H9 (cell line): ENCODE measurements around the gene CLEC3A. TPM values are rescaled to one million over a fixed set of nuclear protein-coding genes. Genes with fewer than 3 reads are reported as not detected.

Experiments used
- DNase-seq: peaks from one replicate; pipeline ENCODE4 v3.0.0-alpha.2; 2017
- H2AFZ ChIP-seq: one replicate; pipeline ENCODE4 v1.6.1; 2013; ENCODE audit warnings: mild to moderate bottlenecking, low read length, control low read depth, moderate library complexity
- H2AK5ac ChIP-seq: 2 replicates; pipeline ENCODE4 v1.6.1; 2013; ENCODE audit warnings: low read length, control low read depth, mixed read lengths; ENCODE audit not compliant: insufficient read length
- H2BK120ac ChIP-seq: one replicate; pipeline ENCODE4 v1.6.1; 2013; ENCODE audit warnings: low read depth, mild to moderate bottlenecking, low read length, control low read depth, inconsistent platforms; ENCODE audit not compliant: poor library complexity, severe bottlenecking
- H2BK12ac ChIP-seq: 2 replicates; pipeline ENCODE4 v1.6.1; 2013; ENCODE audit warnings: low read length, control low read depth, mixed read lengths, low read depth; ENCODE audit not compliant: insufficient read length
- H2BK15ac ChIP-seq: 2 replicates; pipeline ENCODE4 v1.6.1; 2013; ENCODE audit warnings: low read depth, low read length, control low read depth
- H2BK20ac ChIP-seq: one replicate; pipeline ENCODE4 v1.6.1; 2013; ENCODE audit warnings: low read depth, mild to moderate bottlenecking, low read length, control low read depth, inconsistent platforms; ENCODE audit not compliant: poor library complexity, severe bottlenecking
- H2BK5ac ChIP-seq: 2 replicates; pipeline ENCODE4 v1.6.1; 2013; ENCODE audit warnings: low read length, control low read depth, mixed read lengths; ENCODE audit not compliant: insufficient read length
- H3K14ac ChIP-seq: 2 replicates; pipeline ENCODE4 v1.6.1; 2013; ENCODE audit warnings: low read length, control low read depth; ENCODE audit not compliant: insufficient read depth
- H3K18ac ChIP-seq: 2 replicates; pipeline ENCODE4 v1.6.1; 2013; ENCODE audit warnings: low read depth, mild to moderate bottlenecking, mixed read lengths, low read length, control low read depth; ENCODE audit not compliant: insufficient read length
- H3K23ac ChIP-seq: 2 replicates; pipeline ENCODE4 v1.6.1; 2013; ENCODE audit warnings: low read length, control low read depth, mixed read lengths, low read depth; ENCODE audit not compliant: insufficient read length
- H3K23me2 ChIP-seq: 2 replicates; pipeline ENCODE4 v1.6.1; 2013; ENCODE audit warnings: low read depth, mild to moderate bottlenecking, mixed read lengths, low read length, control low read depth; ENCODE audit not compliant: insufficient read length, poor library complexity, severe bottlenecking
- H3K27ac ChIP-seq: 2 replicates; pipeline ENCODE4 v1.5.1; 2013; ENCODE audit warnings: low read length, control low read depth, mixed read lengths, low read depth; ENCODE audit not compliant: insufficient read length
- H3K27me3 ChIP-seq: 2 replicates; pipeline ENCODE4 v1.6.1; 2013; ENCODE audit warnings: low read length, control low read depth, inconsistent platforms; ENCODE audit not compliant: insufficient read depth
- H3K4ac ChIP-seq: 2 replicates; pipeline ENCODE4 v1.6.1; 2013; ENCODE audit warnings: low read depth, mild to moderate bottlenecking, control low read depth, inconsistent platforms, low read length, moderate library complexity
- H3K4me1 ChIP-seq: 2 replicates; pipeline ENCODE4 v1.6.1; 2013; ENCODE audit warnings: low read length, control low read depth, inconsistent platforms; ENCODE audit not compliant: insufficient read depth
- H3K4me2 ChIP-seq: 2 replicates; pipeline ENCODE4 v1.6.1; 2013; ENCODE audit warnings: low read length, control low read depth, mixed read lengths; ENCODE audit not compliant: insufficient read length, insufficient read depth
- H3K56ac ChIP-seq: 2 replicates; pipeline ENCODE4 v1.6.1; 2013; ENCODE audit warnings: low read depth, mild to moderate bottlenecking, mixed read lengths, low read length, control low read depth; ENCODE audit not compliant: insufficient read length
- H3K79me1 ChIP-seq: 2 replicates; pipeline ENCODE4 v1.6.1; 2013; ENCODE audit warnings: low read depth, mild to moderate bottlenecking, moderate library complexity, low read length, control low read depth, inconsistent platforms; ENCODE audit not compliant: insufficient read depth, poor library complexity, severe bottlenecking
- H3K79me2 ChIP-seq: 2 replicates; pipeline ENCODE4 v1.6.1; 2013; ENCODE audit warnings: low read length, control low read depth, inconsistent platforms; ENCODE audit not compliant: insufficient read depth
- H3K9ac ChIP-seq: 2 replicates; pipeline ENCODE4 v1.6.1; 2013; ENCODE audit warnings: low read length, control low read depth, mixed read lengths; ENCODE audit not compliant: insufficient read length; ENCODE audit errors: extremely low read depth
- H3K9me3 ChIP-seq: one replicate; pipeline ENCODE4 v1.6.1; 2013; ENCODE audit warnings: low read depth, low read length, inconsistent platforms; ENCODE audit not compliant: control insufficient read depth
- H3T11ph ChIP-seq: one replicate; pipeline ENCODE4 v1.6.1; 2013; ENCODE audit warnings: mild to moderate bottlenecking, low read length, control low read depth, inconsistent platforms
- H4K20me1 ChIP-seq: one replicate; pipeline ENCODE4 v1.6.1; 2013; ENCODE audit not compliant: control insufficient read depth, insufficient read length, insufficient read depth
- H4K5ac ChIP-seq: 2 replicates; pipeline ENCODE4 v1.6.1; 2013; ENCODE audit warnings: low read depth, mild to moderate bottlenecking, mixed read lengths, low read length, control low read depth; ENCODE audit not compliant: insufficient read length
- H4K8ac ChIP-seq: replicated peaks from 2 replicates; pipeline ENCODE4 v1.6.1; 2013; ENCODE audit warnings: low read length, control low read depth, mixed read lengths, low read depth; ENCODE audit not compliant: insufficient read length
- H4K91ac ChIP-seq: 2 replicates; pipeline ENCODE4 v1.6.1; 2013; ENCODE audit warnings: low read depth, mild to moderate bottlenecking, moderate library complexity, mixed read lengths, low read length, control low read depth; ENCODE audit not compliant: insufficient read length
- H3K27ac Mint-ChIP-seq, 3 experiments: 2 replicates in 2 of 3; 3 replicates in 1 of 3; pipeline ENCODE4 v1.8.0; 2020 to 2021; ENCODE audit warnings: mixed read lengths in 3 of 3, mild to moderate bottlenecking in 1 of 3, moderate library complexity in 1 of 3
- H3K27me3 Mint-ChIP-seq: 2 replicates; pipeline ENCODE4 v1.8.0; 2021; ENCODE audit warnings: low read depth, mild to moderate bottlenecking, moderate library complexity, mixed read lengths
- H3K36me3 Mint-ChIP-seq, 3 experiments: 2 replicates in 2 of 3; 3 replicates in 1 of 3; pipeline ENCODE4 v1.8.0; 2020 to 2021; ENCODE audit warnings: low read depth in 3 of 3, mixed read lengths in 3 of 3; ENCODE audit not compliant: insufficient read depth in 1 of 3
- H3K4me1 Mint-ChIP-seq, 2 experiments: 2 replicates each; pipeline ENCODE4 v1.8.0; 2020; ENCODE audit warnings: mixed read lengths in 2 of 2
- H3K4me3 Mint-ChIP-seq, 2 experiments: 2 replicates in 1 of 2; 3 replicates in 1 of 2; pipeline ENCODE4 v1.8.0; 2020 to 2021; ENCODE audit warnings: mild to moderate bottlenecking in 2 of 2, mixed read lengths in 2 of 2, moderate library complexity in 1 of 2
- H3K9me3 Mint-ChIP-seq, 2 experiments: 2 replicates in 1 of 2; 3 replicates in 1 of 2; pipeline ENCODE4 v1.8.0; 2020; ENCODE audit warnings: mild to moderate bottlenecking in 2 of 2, mixed read lengths in 2 of 2, moderate library complexity in 1 of 2
- CTCF ChIP-seq: fragments of 200-600 bp; sonication (generic); conservative IDR thresholded peaks from 3 replicates; pipeline ENCODE4 v1.8.0; 2021; ENCODE audit warnings: antibody characterized with exemption, mild to moderate bottlenecking
- WGBS: extraction: QIAGEN DNeasy Blood & Tissue Kit; methylation state at CpG from one replicate; pipeline ENCODE4 v1.1.7; 2013; ENCODE audit warnings: missing lambda C conversion rate, low lambda C conversion rate, mixed read lengths; ENCODE audit not compliant: insufficient read length; ENCODE audit errors: extremely low coverage; 5-methylcytosine and 5-hydroxymethylcytosine counted together
- total RNA-seq: library from RNA; stranded (reverse); gene quantifications from 2 replicates; pipeline ENCODE4 v1.2.1, GENCODE V29; 2021

Gene CLEC3A
- total RNA-seq, 1 experiment from 2014 or later = not detected

GRCh38 chr16:78035012-78035411 is 12.7 kb downstream of the CLEC3A start:
- Histone ChIP-seq H2BK20ac (no peak overlapping the region), H2AK5ac (no peak overlapping the region), H3K9me3 (no peaks in the 10 kb centered on the region), H3K4me2 (no peak overlapping the region), H3K4ac (no peak overlapping the region), H3K27me3 (no peaks in the 10 kb centered on the region), H3K14ac (no peak overlapping the region), H3T11ph (no peak overlapping the region), H2BK5ac (no peak overlapping the region), H2BK120ac (no peak overlapping the region), H3K56ac (no peak overlapping the region), H2AFZ (no peak overlapping the region), H3K23ac (no peak overlapping the region), H4K91ac (no peak overlapping the region), H4K8ac (no peak overlapping the region), H2BK15ac (no peak overlapping the region), H4K5ac (no peak overlapping the region), H2BK12ac (no peak overlapping the region), H3K79me1 (no peaks in the 10 kb centered on the region), H3K27ac (no peak overlapping the region), H3K79me2 (no peaks in the 10 kb centered on the region), H3K4me1 (no peaks in the 10 kb centered on the region), H3K9ac (no peak overlapping the region), H3K23me2 (no peaks in the 10 kb centered on the region), H3K18ac (no peak overlapping the region), H4K20me1 (no peaks in the 10 kb centered on the region)
- DNase-seq = no peak
- no peak for TF ChIP-seq CTCF
- H3K9me3 Mint-ChIP-seq = no peaks in the 10 kb centered on the region
- no peak overlapping the region for H3K27ac Mint-ChIP-seq
- no CpG with 5 or more reads among the region's 2 CpGs for WGBS
- H3K27me3 Mint-ChIP-seq = peaks cover 68% of the 10 kb centered on the region
- no peak overlapping the region for H3K4me3 Mint-ChIP-seq
- no peaks in the 10 kb centered on the region for H3K36me3 Mint-ChIP-seq
- no peaks in the 10 kb centered on the region for H3K4me1 Mint-ChIP-seq
